NCI-H69 (cell line): Measurements from ENCODE around the gene ANXA10.
"Not testable (repeated sequence)": the region's sequence is repeated elsewhere in the genome, so short reads cannot be mapped to it uniquely, and the experiment has no call there.

Experiments used
- DNase-seq: peaks from one replicate; lab custom pipeline; 2025; lab: John Stamatoyannopoulos, UW

The ANXA10 gene

DNA sequence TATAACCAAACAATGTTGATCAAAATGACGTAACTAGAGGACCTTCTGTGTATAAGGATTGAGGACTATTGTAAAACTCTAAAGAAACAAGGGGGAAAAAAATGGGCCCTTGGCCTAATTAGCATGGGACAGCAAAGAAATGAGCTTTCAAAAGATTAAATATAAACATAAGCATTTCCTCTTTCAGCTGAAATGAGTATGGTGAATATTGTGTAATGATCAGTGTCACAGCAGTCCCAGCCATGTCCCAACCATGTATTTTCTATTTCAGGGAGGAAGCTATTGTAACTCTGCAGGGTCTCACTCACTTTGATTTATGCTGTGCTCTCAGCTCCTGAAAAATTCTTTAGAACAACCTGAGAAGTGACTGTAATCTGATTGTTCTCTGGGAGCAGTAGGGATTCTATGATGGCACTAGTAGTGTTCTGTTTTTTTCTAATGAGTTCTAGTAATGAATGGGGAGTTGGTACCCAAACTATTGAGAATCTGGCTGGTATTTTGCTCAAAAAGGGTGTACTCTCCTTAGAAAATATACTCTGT lies 25.8 kb downstream of the ANXA10 start:
- no peak for DNase-seq

DNA sequence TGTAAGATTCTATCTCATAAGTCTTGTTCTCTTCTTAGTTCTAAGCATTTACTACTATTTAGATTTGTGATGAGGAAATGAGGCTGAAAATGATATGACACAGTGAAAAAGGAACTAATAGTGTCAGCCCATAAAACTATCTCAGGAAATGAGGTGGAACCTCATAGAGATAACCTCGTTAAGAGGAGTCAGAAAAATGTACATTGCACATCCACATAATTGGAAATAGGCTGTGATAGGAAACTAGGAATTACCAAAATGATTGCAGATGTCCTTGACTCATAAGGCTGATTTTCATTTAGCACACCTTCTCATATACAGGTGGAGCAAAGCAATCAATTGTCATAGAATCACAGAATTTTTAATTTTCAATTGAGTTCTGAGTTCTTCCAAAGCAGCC lies 26.8 kb downstream of the ANXA10 start:
- DNase-seq = no peak

DNA sequence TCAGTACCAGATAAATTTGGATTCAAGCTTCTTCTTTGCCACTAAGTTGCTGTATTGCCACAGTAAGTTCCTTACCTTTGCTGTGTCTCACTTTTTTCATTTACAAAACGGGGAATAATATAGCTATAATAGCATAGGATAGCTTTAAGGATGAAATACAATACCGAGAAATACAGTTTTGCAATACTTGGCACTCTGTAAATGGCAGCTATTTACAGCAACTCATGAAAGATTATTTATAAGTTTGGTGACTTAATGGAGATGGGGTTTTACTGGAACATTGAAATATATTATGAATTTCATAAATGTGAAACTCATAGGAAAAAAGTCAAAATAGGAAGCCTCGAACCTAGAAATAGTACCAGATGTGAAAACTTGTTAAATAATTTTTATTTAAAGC lies 27.6 kb downstream of the ANXA10 start:
- DNase-seq = no peak

DNA sequence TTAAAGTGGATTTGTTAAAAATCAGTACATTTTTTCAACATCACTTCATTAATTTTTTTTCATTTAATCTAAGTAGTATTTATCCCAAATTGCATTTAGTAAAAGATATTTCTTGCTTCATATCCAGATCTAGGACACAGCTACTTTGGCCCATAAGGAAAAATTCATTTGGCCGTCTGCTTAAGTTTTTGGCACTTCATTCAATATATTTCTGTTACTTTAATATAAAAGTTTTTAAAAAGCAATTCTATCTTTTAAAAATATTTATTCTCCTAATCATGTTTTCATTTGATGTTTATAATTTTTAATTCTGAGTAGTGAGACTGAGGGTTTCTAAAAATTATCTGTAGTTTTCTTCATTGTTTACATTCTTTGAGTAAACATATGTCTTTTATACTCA lies 28.5 kb downstream of the ANXA10 start:
- DNase-seq = no peak

DNA sequence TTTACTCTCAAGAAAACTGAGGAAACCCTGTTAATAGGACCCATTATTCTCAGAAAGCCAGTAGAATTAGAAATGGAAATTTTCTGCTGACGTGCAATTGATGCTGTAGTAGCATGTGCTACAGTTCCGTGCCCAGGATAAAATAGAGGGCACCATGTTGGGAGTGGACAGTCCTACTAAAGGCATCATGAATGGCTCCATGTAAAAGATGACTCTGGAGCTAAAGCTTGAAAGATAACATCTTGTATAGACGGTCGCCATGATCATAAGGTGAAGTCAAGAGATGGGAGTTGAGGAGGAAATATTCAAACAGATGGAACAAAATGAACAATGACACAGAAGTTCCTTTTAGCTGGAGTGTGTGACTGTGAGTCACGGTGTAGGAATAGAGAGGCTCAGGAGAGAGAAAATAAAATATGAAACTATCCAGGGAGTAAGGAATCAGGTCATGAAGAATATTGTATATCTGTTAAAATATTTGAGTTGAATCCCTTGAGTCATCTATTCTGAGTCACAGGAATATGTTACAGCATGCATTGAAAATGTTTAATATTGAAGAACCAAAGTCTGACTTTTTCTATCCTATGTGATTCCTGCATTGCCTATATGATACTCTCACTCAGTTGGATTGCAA lies 31.8 kb downstream of the ANXA10 start:
- DNase-seq = no peak

DNA sequence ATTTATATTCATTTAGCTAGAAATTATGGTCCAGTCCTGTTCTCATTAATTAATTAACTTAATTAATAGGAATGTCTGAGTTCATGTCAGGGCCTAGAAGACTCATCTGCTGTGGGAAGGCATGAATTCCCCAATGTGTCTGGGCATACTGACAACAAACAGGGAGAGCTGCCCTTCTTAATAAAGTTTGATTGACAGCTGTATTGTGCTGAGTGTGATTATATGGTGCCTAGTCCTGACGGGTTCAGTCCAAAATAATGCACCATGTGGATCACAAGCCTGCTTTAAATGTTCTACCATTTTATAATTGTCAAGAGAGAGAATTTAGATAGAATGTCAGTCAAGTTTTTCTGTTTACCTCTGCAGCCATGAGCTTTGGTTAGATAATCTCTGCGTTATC lies 34.6 kb downstream of the ANXA10 start:
- DNase-seq = no peak

DNA sequence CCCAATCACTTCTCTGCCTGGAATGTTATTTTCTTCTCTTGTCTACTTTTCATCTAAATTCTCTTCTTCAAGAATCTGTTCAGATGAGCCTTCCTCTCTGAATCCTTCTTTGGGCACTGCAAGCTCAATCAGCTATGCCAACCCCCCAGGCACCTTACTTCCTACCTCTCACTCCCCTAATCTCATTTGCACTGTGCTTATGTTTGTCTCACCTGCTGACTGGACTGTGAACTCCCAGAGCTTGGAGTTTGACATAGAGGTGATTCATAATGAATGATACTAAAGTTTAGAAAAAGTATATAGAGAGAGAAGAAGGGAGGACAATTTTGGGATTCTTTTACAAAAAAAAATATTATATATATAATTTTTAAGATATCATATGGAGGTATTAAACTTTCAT lies 36.3 kb downstream of the ANXA10 start:
- DNase-seq = no peak

DNA sequence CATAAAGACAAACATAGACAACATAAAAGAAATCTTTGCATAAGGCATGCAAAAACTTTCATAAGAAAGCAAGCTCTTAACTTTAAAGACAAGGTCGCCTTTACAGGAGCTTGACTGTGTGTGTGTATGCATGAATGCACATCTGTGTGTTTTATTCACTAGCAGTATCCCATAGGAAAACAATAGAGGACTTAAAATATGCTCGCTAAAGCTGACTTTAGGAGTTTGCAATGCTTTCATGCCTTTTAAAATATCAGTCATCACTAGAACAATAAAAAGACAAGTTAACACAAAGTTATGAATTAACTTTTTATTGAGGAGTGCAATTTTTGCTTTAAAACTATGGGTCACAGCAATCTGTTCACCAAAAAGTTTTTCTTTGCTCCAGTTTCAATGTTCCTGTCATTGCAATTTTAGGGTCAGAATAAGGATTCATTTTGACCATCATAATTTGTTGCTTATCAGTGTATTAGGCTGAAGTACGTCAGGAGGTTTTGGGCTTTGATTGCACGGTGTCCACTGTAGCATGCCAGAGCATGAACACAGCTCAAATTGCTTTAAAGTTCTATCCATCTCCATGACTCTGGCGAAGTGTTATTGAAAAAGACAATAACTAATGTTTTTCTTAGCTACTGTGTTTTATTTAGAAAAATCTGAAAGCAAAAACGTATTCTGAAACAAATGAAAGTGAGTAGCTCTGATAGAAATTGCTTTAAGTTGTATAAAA lies 36.9 kb downstream of the ANXA10 start:
- DNase-seq = no peak

DNA sequence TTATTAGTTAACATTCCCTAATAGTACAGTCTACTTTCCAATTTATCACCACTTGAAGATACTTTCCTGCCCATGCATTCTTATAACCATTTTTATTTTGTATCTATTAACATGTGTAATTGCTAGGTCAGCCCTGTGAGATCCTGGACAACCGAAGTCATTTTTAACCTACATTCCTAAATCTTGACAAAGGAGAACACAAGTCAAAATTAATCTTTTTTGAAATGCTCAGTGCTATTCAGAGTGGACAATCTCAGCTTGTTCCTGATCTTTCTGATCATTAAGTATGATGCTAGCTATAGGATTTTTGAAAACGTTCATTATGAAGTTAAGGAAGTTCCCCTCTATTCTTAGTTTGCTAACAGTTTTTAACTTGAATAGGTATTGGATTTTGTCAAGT lies 37.5 kb downstream of the ANXA10 start:
- no peak for DNase-seq

DNA sequence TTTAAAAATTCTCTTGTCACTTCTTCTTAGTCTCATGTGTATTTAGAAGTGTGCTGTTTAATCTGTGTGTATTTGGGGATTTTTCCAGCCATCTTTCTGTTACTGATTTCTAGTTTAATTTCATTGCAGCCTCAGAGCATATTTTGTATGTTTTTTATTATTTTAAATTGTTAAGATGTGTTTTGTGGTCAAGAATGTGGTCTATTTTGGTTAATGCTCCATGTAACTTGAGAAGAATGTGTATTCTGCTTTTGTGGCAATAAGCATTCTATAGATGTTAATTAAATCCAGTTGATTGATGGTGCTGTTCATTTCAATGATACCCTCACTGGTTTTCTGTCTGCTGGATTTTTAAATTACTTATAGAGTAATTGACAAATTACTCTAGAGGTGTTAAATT lies 38.9 kb downstream of the ANXA10 start:
- DNase-seq = peak; percentile 5

DNA sequence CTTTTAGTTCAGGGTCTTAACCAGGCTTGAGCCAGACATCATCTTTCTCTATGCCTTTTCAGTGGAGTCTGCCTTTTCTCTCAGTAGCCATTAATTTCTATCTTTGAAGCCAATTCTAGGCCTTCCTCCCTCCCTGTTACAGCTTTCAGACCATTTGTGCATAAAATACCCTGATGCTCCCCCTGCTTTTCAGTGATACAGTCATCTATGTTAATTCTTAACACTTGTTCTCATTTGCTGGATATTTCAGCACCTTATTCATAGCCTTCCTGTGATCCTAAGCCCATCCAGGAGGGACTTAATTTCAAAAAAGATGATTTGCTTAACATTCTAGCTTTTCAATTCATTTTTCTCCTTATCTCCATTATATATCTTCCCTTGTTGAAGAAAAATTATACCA lies 42.3 kb downstream of the ANXA10 start:
- no peak for DNase-seq

DNA sequence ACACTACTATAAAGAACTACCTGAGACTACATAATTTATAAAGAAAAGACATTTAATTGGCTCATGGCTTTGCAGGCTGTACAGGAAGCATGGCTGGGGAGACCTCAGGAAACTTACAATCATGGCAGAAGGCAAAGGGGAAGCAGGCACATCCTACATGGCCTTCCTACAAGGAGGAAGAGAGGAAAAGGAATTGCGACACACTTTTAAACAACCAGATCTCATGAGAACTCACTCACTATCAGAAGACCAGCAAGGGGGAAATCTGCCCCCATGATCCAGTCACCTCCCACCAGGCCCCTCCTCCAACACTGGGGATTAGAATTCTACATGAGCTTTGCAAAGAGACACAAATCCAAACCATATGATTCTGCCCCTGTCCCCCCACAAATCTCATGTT lies 43.5 kb downstream of the ANXA10 start:
- not testable (repeated sequence) for DNase-seq

DNA sequence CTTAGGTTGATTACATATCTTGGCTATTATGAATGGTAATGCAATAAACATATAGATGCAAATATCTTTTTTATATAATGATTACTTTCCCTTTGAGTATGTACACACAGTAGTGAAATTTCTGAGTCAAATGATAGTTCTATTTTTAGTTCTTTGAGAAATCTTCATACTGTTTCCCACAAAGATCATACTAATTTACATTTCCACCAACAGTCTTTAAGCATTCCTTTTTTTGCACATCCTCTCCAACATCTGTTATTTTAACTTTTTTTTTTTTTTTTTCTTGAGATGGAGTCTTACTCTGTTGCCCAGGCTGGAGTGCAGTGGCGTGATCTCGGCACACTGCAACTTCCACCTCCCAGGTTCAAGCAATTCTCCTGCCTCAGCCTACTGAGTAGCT lies 45.4 kb downstream of the ANXA10 start:
- not testable (repeated sequence) for DNase-seq

DNA sequence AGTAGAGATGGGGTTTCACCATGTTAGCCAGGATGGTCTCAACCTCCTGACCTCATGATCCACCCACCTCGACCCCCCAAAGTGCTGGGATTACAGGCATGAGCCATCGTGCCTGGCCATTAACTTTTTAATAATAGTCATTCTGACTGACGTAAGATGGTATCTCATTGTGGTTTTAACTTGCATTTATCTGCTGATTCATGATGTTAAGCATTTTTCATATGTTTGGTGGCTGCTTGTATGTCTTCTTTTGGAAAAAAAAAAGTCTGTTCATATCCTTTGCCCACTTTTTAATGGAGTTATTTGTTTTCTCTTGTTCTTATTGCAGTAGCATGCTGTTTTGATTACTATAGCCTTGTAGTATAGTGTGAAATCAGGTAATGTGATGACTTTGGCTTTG lies 45.8 kb downstream of the ANXA10 start:
- no peak for DNase-seq

DNA sequence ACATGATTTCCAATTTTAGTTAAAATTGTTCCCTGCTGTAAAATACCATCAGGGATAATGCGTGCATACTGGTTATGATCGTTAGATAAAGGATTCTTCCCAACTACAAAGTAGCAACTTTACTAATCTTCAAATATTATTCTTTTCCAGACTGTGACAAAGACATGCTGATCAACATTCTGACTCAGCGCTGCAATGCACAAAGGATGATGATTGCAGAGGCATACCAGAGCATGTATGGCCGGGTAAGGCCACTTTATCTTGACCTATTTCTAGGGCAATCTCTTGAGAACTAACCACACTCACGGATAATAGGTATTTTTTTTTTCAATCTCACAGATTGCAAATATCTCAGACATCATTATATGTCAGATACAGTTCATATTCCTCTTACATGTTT lies 47.0 kb downstream of the ANXA10 start:
- DNase-seq = no peak

DNA sequence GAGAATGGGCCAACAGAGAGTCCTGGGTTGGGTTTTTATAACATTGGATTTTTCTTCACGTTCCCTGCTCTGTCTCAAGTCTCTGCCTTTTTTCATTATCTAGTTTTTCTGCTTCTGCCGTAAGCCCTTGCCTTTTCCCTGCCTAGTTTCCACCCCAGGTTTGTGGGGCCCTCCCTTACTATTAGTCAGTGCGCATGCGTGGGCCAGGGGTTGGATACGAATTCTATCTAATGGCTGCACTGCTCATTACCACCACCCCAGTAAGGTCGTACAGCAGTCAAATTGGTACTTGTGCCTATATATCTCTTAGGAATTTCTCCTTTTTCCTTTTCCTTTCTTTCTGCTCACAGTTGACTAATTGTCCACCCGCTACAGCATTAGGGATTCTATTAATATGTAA lies 49.4 kb downstream of the ANXA10 start:
- no peak for DNase-seq

DNA sequence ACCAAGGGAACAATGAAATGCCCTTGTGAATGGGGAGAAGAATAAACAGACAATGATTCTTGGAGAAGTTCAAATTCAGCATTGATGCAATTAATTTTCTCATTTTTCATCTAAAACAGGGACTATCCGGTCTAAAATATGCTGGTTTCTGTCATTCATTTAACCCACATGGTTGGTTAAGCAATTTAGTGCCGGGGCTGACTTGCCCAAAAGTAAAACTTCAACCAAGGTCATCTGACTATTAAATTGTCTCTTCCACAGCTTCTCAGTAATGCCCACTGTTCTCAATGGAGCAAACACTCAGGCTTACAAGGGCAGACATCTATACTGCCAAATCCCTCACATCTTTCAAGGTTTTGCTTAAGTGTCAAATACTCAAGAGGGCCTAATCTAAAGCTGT lies 51.3 kb downstream of the ANXA10 start:
- DNase-seq = no peak

DNA sequence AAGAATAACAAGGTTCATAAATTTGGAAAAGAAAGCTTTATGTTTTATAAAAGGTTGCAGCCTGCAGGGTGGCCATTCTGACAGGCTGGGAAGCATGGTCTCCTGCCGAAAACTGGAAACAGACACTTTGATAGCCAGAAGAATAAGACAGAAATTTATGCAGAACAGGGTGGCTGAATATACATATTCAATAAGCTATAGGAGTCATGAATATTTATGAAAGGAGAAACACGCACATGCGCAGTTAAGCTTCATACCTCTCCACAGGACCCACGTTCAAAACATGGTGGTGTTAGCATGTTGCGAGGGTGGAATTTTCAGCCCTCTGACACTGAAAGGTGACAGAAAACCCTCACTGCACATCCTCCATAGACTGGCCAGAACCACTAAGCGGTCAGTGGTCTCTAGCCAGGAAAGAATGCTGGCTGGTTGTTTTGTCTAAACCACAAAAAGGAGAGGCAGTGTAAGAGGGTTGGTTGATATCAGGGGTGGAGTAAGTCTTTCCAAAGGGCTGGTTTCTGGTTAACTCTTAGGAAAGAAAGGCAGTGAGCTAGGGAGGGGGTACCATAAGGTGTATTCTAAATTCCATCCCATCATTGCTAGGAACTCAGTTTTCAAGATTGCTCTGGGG lies 58.2 kb downstream of the ANXA10 start:
- no peak for DNase-seq

DNA sequence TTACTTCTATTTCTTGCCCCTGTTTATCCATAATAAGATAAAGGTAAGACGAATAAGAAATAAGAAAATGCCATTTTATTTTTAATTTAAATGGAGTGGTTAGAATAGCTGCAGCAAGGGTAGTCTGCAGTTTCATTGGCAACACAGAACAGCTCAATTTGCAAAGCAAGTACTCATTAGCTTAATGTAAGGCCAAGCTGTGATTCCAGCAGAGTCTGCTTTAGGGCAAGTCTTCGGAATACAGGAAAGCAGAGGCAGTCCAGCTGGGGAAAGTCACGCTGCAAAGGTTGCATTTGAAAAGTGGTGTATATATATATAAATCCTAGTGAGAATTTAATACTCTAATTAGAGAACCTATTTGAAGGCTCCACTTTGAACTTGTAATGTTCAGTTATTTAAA lies 59.0 kb downstream of the ANXA10 start:
- peak; percentile 42 for DNase-seq

DNA sequence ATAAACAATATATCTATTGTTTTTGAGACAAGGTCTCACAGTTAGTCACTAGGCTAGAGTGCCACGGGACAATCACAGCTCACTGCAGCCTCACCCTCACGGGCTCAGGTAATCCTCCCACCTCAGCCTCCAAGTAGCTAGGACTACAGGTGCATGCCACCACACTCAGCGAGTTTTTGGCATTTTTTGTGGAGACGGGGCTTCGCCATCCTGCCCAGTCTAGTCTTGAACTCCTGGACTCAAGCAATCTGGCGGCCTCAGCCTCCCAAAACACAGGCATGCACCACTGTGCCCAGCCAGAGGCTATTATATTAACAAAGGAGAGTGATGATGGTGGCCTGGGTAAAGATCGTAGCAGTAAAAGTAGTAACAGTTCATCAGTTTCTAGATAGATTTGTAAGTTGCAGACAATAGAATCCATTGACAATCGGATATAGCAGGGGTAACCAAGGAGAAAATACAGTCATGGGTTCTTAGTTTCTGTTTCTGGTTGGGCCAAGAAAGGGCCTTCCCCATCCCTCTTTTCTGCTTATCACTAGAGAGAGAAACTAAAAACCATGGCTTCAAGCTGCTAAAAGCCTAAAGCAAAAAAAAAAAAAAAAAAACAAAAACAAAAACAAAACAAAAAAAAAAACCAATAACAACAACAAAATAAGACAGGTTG lies 60.6 kb downstream of the ANXA10 start:
- DNase-seq = no peak

DNA sequence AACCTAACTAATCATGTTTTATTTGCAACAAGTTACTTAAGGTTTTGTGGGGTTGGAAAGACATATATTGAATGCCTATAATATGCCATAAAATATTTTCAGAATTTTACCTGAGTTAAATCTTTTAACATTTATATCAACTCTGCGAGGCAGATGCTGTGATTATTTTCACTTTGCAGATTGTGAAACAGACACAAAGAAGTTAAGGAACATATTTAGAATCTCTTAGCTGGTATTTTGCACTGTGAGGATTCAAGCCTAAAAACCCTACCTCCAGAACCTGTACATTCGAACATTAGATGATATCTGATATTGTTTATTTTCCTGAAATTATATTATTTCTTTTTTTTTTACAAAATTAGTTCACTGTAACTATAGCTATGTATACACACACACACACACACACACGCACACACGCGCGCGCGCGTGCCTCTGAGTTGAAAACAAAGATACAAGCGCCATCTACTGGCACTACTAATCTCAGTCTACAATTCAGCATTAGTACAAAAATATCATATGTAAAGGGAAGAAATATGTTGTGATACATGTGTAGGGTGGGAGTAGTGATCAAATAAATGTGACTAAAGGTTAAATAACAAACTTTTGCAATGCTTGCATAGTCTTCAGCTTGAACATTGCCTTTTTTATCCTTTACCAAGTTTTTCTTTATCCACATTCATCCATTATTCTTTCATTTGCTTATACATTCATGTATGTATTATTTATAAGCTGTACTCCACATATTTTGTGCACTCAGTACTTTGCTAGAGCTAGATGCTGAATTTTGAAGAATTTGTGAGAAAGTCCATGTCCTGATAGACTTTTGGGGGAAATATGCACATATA lies 61.5 kb downstream of the ANXA10 start:
- peak; percentile 83 for DNase-seq
